Left cardiac atrium (tissue), 4 donors: Measurements from ENCODE around the gene KIAA1755. TPM values are rescaled to one million over a fixed set of nuclear protein-coding genes. Genes with fewer than 3 reads are reported as not detected.
A peak's percentile ranks its signal among the peaks of the same experiment; 100 is the strongest.

Experiments
- ATAC-seq, 2 donors: fragments of 200-7000 bp; cut with Tn5 transposase; one replicate each; pipeline ENCODE4 v1.9.1; 2020; ENCODE audit warnings: mild to moderate bottlenecking in 2 of 2, moderate library complexity in 2 of 2
- DNase-seq: peaks from one replicate; pipeline ENCODE4 v3.0.0-alpha.2; 2020
- intact Hi-C, 2 donors: fragments of 100-400 bp; cut with DNase I; formaldehyde crosslinking; loops; one replicate each; pipeline versions ENCODE4 v1.14.1 to v1.15.1; 2022 to 2023
- long read RNA-seq: library from polyadenylated mRNA; unstranded; transcript quantifications from one replicate; pipeline ENCODE4 v2.0.0, GENCODE V29; 2021
- total RNA-seq, 2 donors: library from RNA; stranded (reverse); fragmentation: NEBNext Ultra II Directional; extraction: Animal tissue kit (Norgen Biotek cat#: 25700); gene quantifications; one replicate each; pipeline ENCODE4 v1.2.1, GENCODE V29; 2021
- donor health status: DM: no; HTN: yes; CAD: no.
- donor health status: DM: no; HTN: yes; CAD: no; lungs with severe emphysema.
- donor health status: DM: yes; HTN: yes; CAD: no.
- donor health status: Dilated cardiomyopathy.

KIAA1755 gene, protein sequence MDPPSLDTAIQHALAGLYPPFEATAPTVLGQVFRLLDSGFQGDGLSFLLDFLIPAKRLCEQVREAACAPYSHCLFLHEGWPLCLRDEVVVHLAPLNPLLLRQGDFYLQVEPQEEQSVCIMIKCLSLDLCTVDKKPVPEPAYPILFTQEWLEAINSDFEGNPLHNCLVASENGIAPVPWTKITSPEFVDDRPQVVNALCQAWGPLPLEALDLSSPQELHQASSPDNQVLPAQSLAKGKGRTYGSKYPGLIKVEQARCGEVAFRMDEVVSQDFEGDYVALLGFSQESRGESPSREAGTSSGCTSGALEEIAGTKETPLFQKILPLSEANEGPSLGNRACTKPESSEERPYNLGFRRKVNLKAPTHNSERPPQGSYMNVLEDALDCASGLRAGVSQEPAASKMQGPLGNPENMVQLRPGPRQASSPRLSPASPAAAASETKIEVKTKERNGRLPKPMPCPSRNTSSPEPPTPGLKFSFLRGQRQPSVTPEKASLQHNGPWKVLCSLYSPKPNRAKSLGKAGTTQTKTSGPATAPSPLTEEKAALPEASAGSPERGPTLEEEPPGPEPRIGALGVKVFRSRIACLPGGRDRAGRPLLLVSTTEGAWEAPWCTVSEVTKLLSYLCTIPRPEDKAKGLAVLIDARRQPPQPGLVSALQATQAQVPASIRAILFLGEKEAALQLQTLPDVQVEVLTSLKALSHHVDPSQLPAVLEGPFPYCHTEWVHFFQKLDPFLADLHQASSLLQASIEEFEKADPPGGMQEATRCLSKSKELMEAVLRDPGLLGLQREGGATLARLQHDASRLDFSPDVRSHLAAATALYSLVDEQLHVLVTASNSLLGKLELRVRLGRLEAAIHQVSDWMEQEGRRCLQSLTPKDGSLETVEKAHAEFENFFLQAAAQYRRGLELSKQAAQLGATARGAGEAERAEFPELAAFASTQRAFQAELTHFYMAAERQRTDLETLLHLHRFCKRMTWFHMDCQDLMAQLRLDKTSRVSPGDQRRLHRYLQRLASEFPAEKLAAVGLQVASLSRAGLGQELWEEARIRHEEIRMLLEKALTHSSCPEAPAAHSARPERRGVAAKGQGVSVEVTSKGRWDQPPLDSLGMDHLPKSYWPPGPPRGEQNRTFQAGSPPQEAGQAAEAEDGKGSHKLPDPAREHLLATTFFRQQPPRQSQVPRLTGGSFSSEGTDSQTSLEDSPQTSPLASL
- 1 to 10 TPM; 8.0 to 8.1 TPM for total RNA-seq
- long read RNA-seq, partial matches to known transcripts = 6 of 9 reads
- long read RNA-seq, other reads (novel, unspliced or antisense) = 3 of 9 reads

DNA sequence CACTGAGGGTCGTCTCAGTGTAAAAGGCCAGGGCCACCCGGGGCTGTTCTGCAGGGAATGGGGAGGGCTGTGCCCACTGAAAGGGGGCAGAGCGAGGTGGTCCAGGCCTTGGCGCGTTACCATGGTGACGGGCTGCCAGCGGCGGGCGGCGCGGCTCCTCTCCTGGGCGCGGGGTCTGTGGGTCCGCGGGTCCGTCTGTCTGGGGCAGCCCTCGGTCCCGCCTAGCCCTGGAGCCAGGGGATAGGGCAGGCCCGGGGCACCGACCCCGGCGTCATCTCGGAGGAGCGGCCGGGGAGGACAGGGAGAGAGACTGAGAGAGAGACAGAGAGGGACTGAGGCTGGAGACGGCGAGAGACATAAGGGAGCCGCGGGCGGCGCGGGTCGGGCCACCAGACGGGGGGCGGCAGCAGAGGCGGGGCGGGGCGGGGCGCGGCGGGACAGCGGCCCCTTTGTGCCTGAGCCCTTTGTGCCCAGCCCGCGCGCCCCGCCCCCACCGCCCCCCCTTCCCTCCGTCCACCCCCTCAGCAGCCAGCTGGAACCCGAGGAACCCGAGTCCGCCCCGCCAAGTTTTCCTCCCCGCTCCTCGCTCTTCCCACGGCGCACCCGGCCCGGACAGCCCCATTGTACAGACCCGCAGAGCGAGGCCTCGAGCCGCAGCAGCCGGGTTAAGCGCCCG, at the start of gene KIAA1755:
Gene KIAA1755 (minus strand): TSS at position 358 of the 676 bp plus-strand sequence. CDS start 235 bp downstream, at position 123.
- intact Hi-C loops = no loop called here
- ATAC-seq = peak; percentile 82 to 85
- peak; percentile 63 for DNase-seq

DNA sequence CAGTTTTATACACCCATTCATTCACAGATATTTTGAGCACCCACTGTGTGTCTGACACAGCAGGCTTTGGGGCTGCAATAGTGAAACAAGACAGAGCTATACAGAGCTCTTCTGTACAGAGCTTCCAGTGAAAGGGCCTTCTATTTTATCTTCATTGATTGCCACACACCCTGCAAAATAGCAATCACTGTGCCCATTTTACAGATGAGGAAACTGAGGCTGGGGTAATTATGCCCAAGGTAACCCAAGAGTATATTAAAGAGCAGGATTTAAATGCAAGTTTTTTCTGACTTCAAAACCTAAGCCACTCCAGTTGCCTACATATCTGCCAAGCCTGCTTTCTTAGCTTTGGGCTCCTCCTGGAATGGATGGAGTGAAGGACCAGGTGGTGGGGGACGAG, 47.9 kb upstream of the KIAA1755 start:
- intact Hi-C loops = no loop called here
- no peak for ATAC-seq
- no peak for DNase-seq

DNA sequence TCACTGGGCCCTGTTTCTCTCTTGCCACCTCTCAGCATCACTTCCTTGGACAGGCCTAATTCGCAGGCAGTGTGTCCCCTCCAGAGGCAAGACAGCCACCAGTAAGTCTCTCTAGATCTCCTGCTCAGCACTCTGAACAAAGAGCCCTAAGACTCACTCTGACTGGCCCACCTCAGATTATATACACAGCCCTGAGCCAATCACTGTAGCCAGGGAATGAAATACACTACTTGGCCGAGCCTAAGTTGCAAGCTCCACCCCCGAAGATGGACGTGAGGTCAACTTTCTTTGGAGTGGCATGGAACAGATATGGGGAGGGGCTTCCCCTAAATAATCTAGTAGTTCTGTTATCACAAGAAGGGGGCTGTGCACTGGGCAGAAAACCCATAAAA, 47.5 kb upstream of the KIAA1755 start:
- intact Hi-C loops = no loop called here
- no peak for DNase-seq
- ATAC-seq = no peak

DNA sequence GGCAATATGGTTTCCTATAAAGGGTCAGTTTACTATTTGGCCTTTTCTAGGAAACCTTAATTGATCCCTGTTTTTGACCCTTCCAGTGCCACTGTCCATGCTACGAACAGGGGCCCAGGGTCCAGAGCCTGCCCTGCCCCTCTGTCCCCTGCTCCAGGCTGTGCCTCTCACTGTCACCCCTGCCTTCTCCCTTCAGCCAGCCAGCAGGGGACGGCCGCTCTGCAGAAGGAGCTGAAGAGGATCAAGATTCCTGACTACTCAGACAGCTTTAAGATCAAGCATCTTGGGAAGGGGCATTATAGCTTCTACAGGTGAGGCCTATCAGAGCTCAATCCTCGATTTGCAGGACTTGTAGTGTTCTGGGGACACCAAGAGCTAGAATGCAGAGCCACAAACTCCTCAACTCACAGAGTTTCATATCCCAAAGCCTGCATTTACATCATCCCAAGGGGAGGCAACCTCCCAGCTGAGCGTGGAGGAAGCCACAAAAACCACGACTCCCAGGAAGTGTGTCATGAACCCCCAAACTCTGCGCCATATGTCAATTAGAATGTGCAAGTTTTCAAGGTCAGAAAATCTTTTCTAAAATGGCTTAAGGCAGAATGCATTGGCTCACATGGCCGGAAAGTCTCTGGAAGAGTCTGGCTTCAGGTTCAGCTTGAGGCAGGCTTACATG, 47.0 kb upstream of the KIAA1755 start:
- no peak for DNase-seq
- ATAC-seq = no peak
- intact Hi-C loops = no loop called here

DNA sequence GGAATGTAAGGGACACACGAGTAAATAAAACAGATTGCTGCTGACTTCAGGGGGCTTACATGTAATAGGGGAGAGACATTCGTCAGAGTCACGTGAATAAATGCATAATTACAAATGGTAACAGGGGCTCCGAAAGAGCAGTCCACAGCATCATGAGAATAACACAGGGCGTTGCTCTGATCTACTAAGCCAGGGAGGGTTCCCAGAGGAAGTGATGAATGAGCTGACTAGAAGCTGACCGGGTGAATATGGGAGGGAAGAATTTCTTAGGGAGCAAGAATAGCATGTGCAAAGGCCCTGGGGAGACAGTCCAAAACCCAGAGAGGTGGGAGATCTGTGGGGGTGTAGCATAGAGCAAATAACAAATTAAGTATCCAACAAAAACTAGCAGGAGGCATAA, 45.8 kb upstream of the KIAA1755 start:
- ATAC-seq (no peak), DNase-seq (no peak)
- intact Hi-C loops = no loop called here

DNA sequence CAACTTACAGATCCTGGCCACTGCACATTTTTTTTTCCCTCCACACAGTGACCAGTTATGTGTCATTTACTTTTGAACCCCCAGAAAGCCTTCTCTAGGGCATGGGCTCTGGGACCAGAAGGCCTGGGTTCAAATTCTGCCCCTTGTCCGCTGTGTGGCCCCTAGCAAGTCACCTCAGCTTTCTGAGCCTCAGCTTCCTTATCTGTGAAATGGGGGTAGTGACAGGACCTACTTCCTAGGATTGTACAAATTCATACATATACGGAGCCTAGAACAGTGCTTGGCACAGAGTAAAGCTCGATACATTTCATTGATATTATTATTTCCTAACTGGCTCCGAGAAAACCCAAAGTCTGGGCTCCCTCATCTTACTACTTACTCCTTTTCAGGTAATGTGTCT, 45.0 kb upstream of the KIAA1755 start:
- intact Hi-C loops = no loop called here
- no peak for ATAC-seq

DNA sequence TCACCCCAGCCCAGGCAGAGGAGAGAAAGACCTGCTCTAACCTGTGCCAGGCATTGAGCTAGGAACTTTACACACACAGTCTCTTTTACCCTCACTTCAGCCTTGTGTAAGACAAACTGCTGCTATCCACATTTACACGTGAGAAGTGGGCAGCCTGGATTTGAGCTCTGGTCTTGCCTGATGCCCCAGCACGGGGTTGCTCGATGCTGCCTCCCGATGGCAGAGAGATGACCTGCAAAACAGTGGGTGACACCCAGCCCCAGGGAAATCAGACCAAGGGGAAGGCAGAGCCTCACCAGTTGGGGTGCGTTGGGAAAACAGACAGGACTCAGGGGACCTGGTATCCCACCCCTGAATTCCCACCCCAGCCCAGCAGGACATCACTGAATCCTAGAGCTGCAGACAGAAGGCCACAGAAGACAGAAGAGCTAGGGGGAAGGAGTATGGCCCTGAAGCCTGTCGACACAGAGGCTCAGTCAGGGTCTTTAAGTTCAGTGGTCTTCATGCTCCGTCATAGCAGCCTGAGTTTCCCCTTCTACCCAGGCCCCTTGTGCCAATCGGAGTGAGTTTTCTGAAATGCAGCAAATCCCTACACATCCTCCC, 44.4 kb upstream of the KIAA1755 start:
- peak; percentile 40 for DNase-seq

More for the DNA sequence above, 45.0 kb upstream of the KIAA1755 start:
- no peak for DNase-seq

DNA sequence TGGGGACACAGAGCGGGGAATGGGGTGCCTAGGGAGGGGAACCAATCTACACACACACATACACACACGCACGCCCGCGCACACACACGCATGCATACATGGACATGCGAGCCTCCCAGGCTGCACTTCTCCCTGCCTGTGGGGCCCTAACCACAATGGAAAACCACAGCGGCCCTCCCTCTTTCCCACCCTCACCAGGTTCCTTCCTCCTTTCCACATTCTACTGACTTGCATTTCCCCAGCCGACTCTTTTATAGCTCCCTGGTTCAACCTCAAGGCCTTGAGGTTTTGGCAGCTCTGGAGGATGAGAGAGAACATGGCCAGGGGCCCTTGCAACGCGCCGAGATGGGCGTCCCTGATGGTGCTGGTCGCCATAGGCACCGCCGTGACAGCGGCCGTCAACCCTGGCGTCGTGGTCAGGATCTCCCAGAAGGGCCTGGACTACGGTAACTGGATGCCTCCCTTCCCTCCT, 43.4 kb upstream of the KIAA1755 start, which contains the start of gene BPI:
Gene BPI (plus strand): TSS at position 249 of the 472 bp plus-strand sequence. CDS start 68 bp downstream, at position 317.
- intact Hi-C loops = no loop called here
- DNase-seq = no peak
- ATAC-seq = peak in 1 of 2 donors; percentile 28

More for the DNA sequence above, 44.4 kb upstream of the KIAA1755 start:
- ATAC-seq = peak; percentile 19 to 22
- intact Hi-C loops = no loop called here

DNA sequence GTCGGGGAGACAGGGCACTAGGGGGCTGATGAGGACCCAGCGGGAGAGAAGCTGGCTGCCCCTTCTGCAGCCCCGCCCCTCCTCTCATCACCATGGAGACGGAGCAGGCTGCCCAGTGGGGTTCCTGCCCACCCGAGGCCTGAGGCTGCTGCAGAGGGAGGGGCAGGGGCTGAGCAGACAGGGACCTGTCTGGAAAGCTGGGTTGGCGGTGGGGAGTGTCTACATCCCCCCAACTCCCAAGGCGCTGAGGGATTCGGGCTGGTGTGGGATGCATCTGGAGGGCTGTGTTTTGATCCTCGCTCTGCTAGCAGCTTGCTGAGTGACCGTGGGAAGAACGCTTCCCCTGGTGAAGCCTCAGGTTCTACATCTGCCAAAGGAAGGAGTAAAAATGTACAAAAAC, 42.3 kb upstream of the KIAA1755 start:
- ATAC-seq = no peak
- DNase-seq = no peak
- intact Hi-C loops = no loop called here

DNA sequence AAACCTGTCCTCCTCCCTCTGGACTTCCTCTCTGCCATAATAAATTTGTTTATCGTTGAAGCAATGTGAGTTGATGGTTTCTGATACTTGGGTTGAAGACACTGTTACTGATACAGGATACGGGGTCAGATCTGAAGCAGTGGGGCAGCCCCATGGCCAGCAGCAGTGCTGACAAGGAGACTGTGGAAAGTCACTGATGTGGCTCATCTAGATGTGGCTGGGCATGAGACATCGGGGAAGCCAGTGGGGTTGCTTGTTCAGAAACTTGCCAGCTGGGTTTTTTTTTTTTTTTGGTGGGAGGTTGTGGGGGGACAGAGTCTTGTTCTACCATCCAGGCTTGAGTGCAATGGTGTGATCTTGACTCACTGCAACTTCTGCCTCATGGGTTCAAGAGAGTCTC, 40.8 kb upstream of the KIAA1755 start:
- intact Hi-C loops = no loop called here
- ATAC-seq (no peak), DNase-seq (no peak)

DNA sequence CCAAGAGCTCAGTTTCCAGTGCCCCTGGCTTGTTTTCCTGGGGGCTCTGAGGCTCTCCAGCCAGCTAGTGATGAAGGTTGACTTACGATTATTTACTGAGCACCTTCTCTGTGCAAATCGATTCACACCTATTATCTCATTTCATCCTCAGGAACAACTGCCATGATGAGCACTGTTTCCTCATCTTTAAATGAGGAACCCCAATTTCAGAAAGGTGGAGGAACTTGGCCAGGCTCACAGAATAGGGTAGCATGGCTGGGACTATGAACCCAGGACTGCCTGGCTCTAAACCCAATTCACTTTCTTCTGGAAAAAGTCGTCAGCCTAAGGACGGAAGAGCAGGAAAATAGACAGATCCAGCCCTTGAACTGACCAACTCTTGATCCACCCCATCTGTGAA, 39.9 kb upstream of the KIAA1755 start:
- ATAC-seq (no peak), DNase-seq (no peak)
- intact Hi-C loops = no loop called here

DNA sequence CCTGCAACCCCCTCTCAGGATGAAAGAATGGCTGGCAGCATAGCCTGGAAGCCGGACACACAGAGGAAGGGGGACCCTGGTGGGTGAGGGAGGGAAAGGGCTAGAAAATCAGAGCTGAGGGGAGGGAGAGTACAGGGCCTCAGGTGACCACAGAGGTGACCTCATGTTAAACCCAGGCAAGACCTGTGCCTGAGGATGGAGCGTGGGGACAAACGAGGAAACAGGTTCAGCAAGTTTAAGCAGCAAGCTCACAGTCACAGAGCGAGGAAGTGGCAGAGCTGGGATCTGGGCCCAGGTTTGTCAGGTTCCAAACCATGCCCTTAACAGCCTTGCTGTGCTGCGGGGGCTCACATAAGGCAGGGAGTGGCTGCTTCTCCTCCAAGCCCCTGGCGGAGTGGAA, 39.4 kb upstream of the KIAA1755 start:
- DNase-seq (no peak), ATAC-seq (no peak)
- intact Hi-C loops = no loop called here

DNA sequence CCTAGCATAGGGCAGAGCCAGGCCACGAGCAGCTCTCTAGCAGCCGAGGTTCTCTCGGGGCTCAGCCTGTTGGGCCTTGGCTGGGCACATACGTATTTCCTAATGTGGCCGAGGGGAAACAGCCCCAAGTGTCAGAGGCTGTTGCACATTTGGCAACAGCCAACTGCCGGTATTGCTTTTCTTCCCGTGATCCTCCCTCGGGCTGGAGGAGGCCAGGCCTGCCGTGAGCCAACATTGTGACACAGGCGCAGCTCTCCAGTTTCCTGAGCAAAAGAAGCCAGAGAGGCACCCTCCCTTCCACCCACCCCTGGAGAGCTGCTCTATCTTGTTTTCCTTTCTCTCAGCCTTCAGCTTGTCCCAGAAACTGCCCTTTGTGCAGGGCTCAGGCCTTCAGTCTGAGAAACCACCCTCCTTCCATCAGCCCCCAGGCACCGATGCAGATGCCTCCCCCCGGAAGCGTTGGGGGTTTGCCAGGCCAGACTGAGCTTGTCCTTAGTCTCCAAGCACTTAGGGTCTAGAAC, 38.3 kb upstream of the KIAA1755 start:
- intact Hi-C loops = no loop called here
- peak; percentile 94 to 96 for ATAC-seq
- DNase-seq = peak; percentile 88

DNA sequence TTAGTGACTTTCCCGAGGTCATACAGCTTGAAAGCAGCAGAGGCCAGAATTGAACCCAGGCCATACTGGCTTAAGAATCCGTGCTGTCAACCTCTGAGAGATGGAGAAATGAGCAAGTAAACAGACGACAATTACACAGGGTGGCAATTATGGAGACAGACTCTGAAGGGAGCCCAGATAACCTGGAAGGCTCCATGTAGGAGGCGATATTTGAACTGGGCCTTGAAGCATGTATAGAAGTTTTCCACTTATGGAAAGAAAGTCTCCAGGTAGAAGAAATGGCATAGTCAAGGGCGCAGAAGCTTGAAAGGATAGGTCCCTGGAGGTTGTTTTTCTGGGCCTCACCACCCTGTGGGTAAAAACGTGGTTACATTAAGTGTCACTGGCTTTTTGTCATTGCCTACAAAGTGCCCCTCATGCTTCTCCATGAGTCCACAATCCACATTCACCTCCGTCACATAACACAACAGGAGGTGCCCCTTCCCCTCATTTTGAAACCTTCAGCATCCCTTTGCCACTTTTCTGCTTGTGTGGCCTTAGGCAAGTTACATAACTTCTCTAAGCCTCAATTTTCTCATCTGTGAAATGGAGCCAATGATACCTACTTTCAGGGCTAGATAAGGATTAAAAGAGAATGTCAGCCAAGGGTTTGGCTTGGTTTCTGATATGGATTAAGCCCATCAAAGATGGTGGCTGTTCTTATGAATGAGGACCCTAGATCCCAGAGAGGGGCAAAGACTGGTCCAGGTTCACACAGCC, 37.6 kb upstream of the KIAA1755 start:
- ATAC-seq (no peak), DNase-seq (no peak)
- intact Hi-C loops = no loop called here

DNA sequence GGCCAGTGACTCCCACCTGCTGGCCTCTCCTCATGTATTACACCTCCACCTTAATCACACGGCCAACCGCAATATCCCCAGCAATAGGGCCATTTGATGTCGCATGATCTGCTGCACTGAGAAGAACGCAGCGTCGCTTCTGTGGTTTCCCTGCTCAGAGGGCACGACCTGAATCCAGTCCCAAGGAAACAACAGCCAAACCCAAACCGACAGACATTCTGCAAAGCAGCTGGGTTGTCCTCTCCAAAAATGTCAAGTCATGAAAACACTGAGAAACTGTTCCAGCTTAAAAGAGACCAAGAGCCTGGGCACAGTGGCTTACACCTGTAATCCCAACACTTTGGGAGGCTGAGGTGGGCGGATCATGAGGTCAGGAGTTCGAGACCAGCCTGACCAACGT, 35.9 kb upstream of the KIAA1755 start:
- no peak for ATAC-seq
- intact Hi-C loops = no loop called here
- no peak for DNase-seq

DNA sequence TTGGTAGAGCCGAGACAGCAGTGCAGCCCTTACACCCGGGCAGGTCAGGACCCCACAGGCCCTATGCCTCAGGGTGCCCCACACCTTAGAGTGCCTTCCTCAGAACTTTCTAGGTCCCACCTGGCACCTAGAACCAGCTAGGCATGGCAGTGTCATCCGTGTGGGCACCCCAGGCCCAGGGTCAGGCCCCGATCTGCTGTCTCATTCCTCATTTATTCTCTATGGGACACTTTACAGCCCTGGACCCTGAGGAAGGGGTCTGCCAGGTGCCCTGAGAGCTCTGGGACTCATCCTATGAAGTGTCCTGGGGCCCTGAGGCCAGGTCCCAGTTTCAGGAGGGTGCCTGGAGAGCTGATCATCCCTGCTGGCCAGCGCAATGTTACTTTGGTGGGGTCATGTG, 35.3 kb upstream of the KIAA1755 start:
- no peak for DNase-seq
- no peak for ATAC-seq
- intact Hi-C loops = no loop called here

DNA sequence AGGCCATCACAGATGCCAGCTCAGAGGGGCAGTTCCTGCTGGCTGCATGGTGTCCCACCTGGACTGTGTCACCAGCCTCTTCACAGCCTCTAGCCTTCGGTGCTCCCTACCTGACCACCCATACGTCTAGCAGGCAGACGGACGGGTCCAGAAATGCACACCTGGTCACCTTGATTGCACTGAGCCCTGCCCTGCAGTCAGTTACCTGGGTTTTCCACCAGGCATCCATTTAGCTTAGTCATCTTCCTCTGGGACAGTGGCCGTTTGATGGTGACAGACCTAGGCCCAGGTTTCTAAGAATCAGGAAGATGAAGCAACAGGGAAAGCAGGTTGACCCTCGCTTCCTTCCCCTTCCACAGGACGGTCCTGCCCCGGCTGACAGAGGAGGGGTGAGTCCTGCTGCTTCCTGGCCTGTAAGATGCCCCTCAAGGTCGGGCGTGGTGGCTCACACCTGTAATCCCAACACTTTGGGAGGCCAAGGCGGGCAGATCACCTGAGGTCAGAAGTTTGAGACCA, 33.6 kb upstream of the KIAA1755 start:
- intact Hi-C loops = no loop called here
- no peak for ATAC-seq
- no peak for DNase-seq
